GM19397 (cell line): Measurements from ENCODE around the gene RHOT2.

ENCODE experiments used
- ATAC-seq: cut with Tn5 transposase; IDR thresholded peaks from one replicate; pipeline ENCODE4 v1.9.1; 2021; ENCODE audit warnings: mild to moderate bottlenecking, moderate library complexity; ENCODE audit not compliant: unreplicated experiment

RHOT2 gene

DNA sequence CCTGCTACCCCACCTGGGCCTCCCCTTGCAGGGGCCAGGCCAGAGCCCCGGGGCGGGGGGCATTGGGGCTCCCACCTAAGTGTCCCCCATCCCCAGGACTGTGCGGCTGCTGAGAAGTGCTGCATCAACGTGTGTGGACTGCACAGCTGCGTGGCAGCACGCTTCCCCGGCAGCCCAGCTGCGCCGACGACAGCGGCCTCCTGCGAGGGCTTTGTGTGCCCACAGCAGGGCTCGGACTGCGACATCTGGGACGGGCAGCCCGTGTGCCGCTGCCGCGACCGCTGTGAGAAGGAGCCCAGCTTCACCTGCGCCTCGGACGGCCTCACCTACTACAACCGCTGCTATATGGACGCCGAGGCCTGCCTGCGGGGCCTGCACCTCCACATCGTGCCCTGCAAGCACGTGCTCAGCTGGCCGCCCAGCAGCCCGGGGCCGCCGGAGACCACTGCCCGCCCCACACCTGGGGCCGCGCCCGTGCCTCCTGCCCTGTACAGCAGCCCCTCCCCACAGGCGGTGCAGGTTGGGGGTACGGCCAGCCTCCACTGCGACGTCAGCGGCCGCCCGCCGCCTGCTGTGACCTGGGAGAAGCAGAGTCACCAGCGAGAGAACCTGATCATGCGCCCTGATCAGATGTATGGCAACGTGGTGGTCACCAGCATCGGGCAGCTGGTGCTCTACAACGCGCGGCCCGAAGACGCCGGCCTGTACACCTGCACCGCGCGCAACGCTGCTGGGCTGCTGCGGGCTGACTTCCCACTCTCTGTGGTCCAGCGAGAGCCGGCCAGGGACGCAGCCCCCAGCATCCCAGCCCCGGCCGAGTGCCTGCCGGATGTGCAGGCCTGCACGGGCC is 35.2 kb upstream of the RHOT2 start:
- no peak for ATAC-seq

GRCh38 chr16:633336-634050 is 34.4 kb upstream of the RHOT2 start:
- no peak for ATAC-seq

- no peak for ATAC-seq
Observed at GRCh38 chr16:634051-634670, 33.8 kb upstream of the RHOT2 start.

GRCh38 chr16:634996-635395 is 32.9 kb upstream of the RHOT2 start:
- ATAC-seq = no peak

DNA sequence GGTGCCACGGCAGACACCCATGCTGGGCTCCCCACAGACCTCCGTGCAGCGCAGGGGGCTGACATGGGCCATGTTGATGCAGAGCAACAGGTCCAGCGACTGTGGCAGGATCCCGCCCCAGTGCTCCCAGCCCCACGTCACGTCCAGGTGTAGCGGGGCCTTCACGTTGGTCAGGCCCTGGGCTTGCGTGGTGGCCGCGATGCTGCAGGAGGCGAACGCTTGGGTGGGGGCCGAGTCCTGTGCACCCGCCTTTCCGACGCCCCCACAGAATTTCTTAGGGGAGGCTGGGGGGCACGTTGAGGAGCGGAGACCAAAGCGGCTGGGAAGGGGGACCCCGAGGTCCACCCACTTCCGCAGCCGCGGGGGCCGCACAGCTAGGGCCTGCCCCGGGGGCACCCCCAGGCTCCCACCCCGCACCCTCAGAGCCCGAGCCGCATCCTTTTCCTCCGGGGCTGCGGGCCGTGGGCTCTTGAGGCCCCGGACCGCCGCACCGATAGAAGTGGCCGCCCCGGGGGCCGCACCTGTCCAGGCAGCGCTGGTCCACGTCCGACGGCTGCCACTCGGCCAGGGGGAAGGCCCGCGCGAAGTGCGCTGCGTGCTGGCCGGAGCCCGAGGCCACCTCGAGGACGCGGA is 32.2 kb upstream of the RHOT2 start:
- ATAC-seq = peak; percentile 5

DNA sequence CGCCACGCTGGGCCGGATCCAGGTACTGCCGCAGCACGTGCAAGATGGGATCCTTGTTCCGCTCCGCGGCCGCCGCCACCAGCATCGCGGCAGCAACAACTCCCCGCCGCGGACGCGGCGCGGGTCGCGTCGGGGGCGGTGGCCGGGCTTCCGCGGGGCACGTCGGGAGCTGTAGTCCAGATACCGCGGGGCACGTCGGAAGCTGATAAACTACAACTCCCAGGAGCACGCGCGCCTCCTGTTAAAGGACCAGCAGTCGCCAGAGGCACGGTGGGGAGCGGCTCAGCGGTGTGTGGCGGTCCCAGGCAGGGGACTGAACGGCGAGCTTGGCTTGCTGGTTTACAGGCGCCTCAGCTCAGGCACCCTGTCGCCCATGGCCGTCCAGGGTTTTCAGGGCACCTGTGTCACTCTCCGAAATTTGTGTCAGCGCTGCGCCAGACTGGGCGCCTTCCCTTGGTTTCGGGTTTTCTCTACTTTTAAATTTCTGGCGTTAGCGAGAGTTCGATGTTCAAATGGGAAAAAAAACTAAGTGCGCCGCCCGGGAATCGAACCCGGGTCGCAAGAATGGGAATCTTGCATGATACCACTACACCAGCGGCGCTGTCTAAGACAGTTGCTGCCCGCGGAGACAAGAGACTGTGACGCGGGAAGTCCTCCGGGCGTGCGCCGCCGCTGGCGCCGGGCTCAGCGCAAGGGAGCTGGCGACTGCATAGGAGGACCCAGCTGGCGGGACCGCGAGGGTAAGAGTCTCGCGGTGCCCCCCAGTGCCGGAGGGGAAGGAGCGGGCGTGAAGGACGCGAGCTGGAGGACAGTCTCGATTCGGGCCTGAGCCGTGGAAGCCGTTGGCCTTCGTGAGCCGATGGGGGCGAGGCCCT is 31.5 kb upstream of the RHOT2 start, which contains the start of gene METTL26:
Gene METTL26, minus strand, starts transcription at position 100 of the 875 bp plus-strand sequence. Its CDS starts 15 bp downstream, at position 85.
- peak; percentile 69 for ATAC-seq

GRCh38 chr16:637081-638018 is 30.6 kb upstream of the RHOT2 start:
- ATAC-seq = no peak

DNA sequence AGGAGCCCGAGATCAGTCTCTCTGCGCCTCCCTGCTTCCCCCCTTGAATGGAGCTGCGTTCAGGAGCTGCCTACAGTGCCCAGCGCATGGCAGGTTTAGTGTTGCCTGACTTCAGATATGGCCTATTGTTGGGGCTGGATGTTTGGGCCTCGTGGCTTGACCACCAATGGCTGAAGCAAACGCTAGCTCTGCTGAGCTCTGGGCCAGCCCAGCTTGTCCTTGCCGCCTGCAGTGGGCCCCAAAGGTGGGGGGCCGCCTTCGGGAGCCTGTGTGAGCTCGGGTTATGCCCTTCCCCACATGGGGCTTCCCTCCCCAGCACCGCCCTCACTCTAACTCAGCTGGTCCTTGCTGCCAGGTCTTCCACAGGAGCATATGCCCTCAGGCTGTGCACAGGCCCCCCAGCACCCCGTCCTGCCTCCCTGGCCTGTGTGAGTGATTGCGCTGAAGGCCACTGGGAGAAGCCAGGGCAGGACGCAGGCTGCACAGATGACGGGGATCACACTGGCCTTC is 29.8 kb upstream of the RHOT2 start:
- ATAC-seq = no peak

GRCh38 chr16:638836-639235 is 29.1 kb upstream of the RHOT2 start:
- ATAC-seq = no peak

DNA sequence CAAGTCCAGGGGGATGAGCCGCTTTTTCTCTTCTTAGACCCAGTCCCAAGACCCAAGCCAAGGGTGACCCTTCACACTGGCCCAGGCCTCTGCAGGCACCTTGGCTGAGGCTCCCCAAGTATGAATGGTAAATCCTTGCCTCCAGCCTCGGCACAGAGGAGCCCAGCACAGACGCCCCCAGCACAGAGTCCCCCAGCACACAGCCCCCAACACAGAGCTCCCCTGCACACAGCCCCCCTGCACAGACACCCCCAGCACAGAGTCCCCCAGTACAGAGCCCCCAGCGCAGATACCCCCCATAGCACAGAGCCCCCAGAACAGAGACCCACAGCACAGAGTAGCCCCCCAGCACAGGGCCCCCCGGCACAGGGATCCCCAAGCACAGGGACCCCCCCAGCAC is 27.3 kb upstream of the RHOT2 start:
- ATAC-seq = no peak

DNA sequence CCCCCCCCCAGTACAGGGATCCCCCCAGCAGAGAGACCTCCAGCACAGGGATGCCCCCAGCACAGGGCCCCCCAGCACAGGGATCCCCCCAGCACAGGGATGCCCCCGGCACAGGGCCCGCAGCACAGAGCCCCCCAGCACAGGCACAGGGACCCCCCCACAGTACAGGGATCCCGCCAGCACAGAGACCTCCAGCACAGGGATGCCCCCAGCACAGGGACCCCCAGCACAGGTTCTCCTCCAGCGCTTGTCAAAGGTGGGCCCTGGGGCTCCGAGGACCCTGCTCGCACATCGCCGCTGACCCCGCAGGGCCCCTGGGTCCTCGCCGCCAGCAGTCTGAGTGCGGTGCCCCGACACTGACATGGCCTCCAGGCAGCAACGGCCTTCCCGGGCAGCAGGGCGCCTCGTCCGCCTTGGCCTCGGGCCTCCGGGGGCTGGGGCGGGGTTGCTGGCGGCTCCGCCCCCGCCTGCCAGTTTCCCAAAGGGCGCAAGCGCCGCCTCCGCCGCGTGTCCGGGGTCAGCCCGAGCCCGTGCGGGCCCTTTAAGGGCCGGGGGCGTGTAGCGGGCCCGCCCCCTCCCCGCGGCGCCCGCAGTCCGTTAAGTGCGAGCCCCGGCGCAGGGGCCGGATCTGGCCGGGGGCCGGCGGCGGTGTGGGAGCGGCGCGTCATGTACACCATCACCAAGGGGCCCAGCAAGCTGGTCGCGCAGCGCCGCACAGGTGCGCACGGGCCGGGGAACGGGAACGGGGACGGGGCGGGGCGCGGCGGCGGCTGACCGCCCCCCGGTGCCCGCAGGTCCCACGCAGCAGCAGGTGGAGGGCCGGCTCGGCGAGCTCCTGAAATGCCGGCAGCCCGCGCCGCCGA is 26.4 kb upstream of the RHOT2 start, which contains the start of gene MCRIP2:
Gene MCRIP2, plus strand, starts transcription at position 503 of the 863 bp plus-strand sequence. Its CDS starts 164 bp downstream, at position 667.
- peak; percentile 43 for ATAC-seq

DNA sequence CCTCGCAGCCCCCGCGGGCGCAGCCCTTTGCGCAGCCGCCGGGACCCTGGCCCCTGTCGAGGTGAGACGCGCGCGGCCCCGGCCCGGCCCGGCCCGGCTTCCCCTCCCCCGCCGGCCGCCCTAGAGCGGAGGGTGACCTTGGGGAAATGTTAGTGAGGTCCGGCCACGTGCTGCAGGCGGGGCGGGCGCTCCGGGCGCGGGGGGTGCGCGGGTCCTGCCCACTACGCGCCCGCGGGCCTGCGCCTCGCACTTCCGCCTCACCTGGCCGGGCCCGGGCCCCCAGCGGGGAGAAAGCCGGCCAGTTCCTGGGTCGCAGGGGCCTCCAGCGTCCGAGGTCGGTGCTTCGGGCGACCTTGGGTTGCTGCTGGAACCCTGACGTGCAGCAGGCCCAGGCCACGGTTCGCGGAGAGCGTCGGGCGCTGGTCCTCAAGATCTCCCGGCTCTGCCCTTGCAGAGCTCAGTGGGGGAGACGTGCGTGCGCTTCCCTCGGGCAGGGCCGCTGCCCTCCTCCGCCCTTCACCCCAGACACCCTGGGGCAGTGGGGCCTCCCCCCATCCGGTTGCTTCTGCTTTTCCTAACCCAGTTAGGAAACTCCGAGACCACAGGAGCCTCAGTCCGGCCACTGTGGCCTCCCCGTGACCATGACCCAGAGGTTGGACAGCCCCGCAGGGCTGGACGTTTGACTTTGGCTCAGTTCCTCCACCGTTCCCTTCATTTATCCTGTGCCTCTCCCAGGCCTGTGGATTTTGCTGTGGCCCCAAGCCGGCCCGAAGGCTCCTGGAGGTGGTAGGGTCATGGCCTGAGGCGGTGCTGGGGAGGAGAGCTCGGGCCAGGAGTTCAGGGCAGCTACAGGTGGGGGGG is 25.5 kb upstream of the RHOT2 start:
- peak; percentile 35 for ATAC-seq

- no peak for ATAC-seq
Observed at GRCh38 chr16:643050-643368, 24.9 kb upstream of the RHOT2 start.

GRCh38 chr16:644556-644955 is 23.4 kb upstream of the RHOT2 start:
- no peak for ATAC-seq

DNA sequence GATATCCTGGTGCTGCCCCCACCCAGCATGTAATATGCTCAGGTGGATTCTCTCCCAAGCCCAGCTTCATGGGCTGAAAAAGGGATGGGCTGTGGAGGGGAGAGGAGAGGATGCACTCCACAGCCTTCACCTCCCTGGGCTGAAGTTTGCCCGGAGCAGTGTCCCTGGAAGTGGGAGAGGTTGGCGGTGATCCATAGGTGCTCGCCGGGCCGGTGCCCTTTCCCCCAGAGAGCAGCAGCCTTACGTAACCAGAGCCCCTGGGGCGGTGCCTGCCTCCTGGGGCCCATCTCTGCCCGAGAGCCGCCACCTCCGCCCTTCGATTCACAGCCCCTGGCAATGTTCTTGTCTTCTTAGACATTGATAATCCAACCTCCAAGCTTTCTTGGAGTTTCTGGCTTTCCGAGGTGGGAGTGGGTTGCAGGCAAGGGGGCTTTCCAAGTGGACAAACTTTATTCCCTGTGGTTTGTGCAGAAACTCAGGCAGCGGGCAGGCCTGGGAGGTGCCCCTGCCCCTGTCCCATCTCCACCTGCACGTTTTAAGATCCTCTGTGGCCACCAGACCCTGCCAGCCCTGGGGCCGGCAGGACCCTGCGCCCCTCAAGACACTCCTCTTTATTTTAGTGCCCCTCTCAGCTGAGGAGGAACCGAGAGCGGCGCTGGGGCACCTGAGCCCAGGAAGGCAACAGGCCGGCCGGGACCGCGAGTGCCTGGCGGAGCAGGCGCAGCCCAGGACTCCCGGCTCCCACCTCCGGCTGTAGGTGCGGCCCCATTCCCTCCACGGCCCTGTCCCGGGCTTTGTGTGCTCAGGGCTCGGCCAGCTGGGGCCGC is 21.9 kb upstream of the RHOT2 start:
- no peak for ATAC-seq

- no peak for ATAC-seq
Observed at GRCh38 chr16:646679-647172, 21.2 kb upstream of the RHOT2 start.
